HG03039 (cell line): ENCODE data around the gene SLC39A9.
"Not testable (repeated sequence)": the region's sequence is repeated elsewhere in the genome, so short reads cannot be mapped to it uniquely, and the experiment has no call there.

Source experiments
- ATAC-seq: cut with Tn5 transposase; IDR thresholded peaks from one replicate; pipeline ENCODE4 v1.9.1; 2021; ENCODE audit warnings: mild to moderate bottlenecking, moderate library complexity; ENCODE audit not compliant: unreplicated experiment

SLC39A9 gene

DNA sequence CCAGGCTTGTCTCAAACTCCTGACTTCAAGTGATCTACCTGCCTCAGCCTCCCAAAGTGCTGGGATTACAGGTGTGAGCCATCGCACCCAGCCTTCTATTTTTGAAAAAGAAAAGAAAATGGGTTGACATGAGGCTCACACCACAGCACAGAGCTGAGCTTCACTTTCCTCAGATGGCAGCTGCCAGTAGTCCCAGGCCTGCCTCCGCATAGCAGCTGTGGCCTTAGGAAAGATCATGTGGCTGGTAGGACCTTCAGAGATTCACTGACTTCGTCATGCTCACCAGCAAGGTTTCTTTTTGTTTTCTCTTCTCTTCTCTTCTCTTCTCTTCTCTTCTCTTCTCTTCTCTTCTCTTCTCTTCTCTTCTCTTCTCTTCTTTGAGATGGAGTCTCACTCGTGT is 99.8 kb downstream of the SLC39A9 start:
- ATAC-seq = not testable (repeated sequence)

DNA sequence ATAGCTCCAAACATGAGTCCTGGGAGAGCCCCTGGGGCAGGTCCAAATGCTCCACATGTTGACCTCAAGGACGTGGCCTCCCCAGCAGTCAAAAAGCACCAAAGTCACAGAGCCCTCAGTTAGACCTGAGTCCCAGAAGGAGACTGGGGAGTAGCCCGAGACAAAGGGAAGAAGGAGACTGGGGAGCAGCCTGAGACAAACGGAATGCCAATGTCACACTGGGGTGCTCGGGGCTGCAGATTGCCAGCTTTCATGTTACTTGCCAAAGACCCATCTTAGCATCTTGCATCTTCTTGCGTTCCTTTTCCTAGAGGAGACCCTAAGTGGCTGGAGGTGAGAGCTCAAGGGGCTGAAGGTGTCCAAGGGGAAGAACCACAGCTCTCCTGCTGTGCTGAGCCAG is 100.9 kb downstream of the SLC39A9 start:
- ATAC-seq = no peak

DNA sequence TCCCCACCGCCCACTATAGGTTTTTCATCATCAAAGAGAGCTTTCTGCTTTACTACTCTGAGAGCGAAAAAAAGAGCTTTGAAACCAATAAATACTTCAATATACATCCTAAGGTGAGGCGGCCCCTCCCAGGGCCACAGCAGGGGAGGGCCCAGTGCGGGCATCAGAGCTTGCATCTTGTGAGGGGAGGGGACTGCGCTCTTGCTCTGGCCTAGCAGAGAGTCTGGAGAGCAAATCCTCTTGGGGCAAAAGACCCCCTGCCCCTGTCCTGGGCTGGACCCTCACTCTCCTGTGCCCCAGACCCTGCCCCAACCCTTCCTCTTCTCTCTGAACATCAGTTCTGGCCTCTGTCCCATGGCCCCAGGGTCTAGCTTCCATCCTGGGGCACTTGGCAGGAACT is 101.6 kb downstream of the SLC39A9 start:
- no peak for ATAC-seq

DNA sequence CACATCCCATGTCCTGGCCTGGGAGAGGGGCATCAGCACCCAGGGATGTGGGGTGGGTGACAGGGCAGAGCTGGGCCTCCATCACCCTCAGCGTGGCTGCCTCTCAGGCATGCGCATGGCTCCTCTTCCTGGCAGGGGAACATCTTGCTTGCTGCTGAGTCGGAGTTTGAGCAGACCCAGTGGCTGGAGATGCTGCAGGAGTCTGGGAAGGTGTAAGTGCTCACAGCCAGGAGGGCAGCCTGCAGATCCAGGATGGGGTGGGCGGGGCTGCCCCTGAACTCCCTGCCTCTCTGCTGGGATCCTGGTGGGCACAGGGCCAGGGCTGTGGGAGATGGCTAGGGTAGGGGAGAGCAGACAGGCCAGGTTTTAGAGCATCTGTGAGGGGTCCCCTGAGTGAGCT is 102.2 kb downstream of the SLC39A9 start:
- ATAC-seq = no peak

DNA sequence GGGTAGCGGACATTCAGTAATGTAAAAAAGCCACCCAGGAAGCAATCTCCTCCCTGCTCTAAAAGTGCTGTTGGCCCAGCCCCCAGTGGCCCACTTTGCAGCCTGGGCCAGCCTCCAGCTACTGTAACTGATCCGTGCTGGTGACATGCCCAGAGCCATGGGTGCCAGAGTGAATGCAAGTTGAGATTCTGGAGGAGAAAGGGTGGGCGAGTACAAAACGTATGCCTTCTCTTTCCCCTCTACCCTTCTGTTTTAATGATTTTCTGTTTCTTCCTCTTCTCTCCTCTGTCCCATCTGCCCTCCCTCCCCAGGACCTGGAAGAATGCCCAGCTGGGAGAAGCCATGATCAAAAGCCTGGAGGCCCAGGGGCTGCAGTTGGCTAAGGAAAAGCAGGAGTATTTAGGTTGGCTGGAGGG is 102.9 kb downstream of the SLC39A9 start:
- ATAC-seq = no peak

DNA sequence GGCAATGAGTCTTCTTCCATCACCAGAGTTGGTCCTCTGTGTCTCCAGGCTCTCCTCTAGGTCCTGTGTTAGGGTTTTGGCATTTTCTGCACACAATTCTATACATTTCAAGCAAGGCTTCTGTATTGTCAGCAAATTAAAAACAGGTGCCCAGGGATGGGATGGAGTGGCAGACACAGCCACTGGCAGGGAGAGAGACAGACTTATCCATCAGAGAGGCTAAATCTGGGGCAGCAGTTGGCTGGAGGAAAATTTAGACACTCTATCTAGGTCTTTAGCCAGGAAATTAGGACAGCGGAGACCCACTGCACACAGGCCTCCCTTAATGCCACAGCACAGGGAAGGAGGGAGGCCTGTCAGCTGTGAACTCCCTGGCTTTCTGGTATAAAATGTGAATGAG is 106.3 kb downstream of the SLC39A9 start:
- no peak for ATAC-seq

DNA sequence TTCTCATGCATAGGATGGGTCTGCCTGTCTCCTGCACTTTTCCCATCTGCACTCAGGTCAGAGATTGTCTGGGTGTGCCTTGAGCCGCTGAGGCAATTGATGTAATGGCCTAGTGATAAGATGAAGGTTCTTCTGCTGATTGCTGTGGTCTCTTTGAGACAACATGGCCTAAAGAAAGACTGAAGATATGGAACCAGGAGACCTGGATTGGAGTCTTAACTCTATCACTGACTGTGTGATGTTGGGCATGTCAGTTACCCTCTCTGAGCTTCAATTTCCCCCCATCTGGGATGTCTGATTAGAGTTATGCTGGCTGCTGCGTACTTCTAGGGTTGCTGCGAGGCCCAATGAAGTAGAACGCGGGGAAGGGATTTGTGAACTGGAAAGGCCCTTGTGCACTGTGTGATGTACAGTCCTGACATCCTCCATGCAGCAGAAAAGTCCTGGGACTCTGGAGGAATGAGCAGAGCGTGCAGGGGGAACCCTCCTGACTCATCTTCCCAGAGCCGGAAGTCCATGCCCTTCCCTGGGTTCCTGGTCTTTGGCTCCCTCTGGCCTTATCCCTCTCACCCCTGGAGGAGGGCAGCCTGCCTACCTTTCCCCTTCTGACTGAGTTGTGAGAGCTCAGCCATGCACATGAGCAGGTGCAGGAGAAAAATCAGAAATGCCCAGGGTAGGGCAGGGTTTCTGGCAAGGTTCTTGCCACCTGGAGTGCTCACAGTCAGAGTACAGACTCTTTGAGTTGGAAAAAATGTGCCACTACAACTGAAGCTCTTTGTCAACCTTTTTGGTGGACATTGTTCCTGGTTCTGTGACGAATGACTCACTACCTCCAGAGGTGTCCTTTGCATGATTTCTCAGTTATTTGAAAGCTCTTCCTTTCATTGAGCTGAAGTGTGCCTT is 107.1 kb downstream of the SLC39A9 start:
- no peak for ATAC-seq

DNA sequence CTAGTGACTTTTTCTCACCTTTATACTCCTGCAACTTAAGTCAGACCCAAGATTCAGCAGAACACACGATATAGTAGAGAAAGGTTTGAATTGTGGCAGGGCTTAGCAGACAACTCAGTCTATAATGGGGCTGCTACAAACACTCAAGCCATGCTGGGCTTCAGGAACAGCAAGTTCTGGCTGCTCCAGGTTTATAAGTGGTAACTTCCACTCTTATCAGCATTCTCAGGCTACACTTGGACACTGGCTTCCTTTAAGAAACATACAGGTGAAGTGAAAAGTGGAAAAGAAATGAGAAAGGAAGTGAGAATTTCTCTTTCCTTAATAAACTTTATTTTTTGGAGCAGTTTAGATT is 107.7 kb downstream of the SLC39A9 start:
- no peak for ATAC-seq
